ENCODE data around the gene PPIL4.

Gene PPIL4

GRCh38 chr6:149510793-149511512, 34.9 kb downstream of the PPIL4 start:
- H3K4me2 ChIP-seq (ENCODE audit: insufficient read depth, low read length, poor library complexity, severe bottlenecking) = no peak overlapping the region
- no peaks in the 10 kb centered on the region for H3K9me3 ChIP-seq (replicated peaks in 1 of 2; ENCODE audit: control insufficient read depth in 2 of 2, insufficient read depth in 1 of 2, low read depth in 1 of 2, low read length in 2 of 2)
- no peak overlapping the region for H3K27ac ChIP-seq (replicated peaks; ENCODE audit: low read length)
- no peak overlapping the region for H2BK12ac ChIP-seq (ENCODE audit: low read length)
- no peaks in the 10 kb centered on the region for H3K4me1 ChIP-seq (ENCODE audit: control insufficient read depth in 2 of 2, insufficient read depth in 1 of 2, low read depth in 1 of 2, low read length in 2 of 2)
- H3K14ac ChIP-seq (ENCODE audit: low read length) = no peak overlapping the region
- no peak overlapping the region for H3K4me3 ChIP-seq (ENCODE audit: low read length in 2 of 2)
- H3K36me3 ChIP-seq (replicated peaks in 1 of 2; ENCODE audit: control insufficient read depth in 2 of 2, insufficient read depth in 2 of 2, low read length in 2 of 2) = peaks cover 3 to 81% of the 10 kb centered on the region in 2 donors
- DNase-seq (ENCODE audit: low spot score) = no peak
- no peak overlapping the region for H3K4ac ChIP-seq (ENCODE audit: low read length)
- H3K9ac ChIP-seq (ENCODE audit: low read depth, low read length, poor library complexity) = no peak overlapping the region
- no peak overlapping the region for H4K8ac ChIP-seq (ENCODE audit: low read depth, low read length)
- H2AK5ac ChIP-seq (ENCODE audit: low read depth, low read length) = no peak overlapping the region
- no peak overlapping the region for H2BK15ac ChIP-seq (ENCODE audit: low read length)
- H3K18ac ChIP-seq (ENCODE audit: low read length) = no peak overlapping the region
- H2AFZ ChIP-seq (ENCODE audit: low read length) = no peak overlapping the region
- no peak overlapping the region for H3K23ac ChIP-seq (ENCODE audit: low read depth, low read length, poor library complexity)
- H2BK5ac ChIP-seq (ENCODE audit: low read length) = no peak overlapping the region
- H3K27me3 ChIP-seq (ENCODE audit: control insufficient read depth in 3 of 3, insufficient read depth in 3 of 3, low read depth in 1 of 3, low read length in 3 of 3) = no peaks in the 10 kb centered on the region
- H3K79me1 ChIP-seq (ENCODE audit: low read depth, low read length) = no peaks in the 10 kb centered on the region
- no peak overlapping the region for H4K91ac ChIP-seq (ENCODE audit: low read depth, low read length, poor library complexity)
- no peak overlapping the region for H2BK120ac ChIP-seq (ENCODE audit: low read depth, low read length)
- WGBS, 2 donors (ENCODE audit: extremely low coverage in 2 of 2, insufficient read length in 2 of 2, insufficient replicate concordance in 1 of 2) = no CpG with 5 or more reads among the region's 4 CpGs

- Histone ChIP-seq H3K36me3 (replicated peaks in 1 of 2; ENCODE audit: control insufficient read depth in 2 of 2, insufficient read depth in 2 of 2, low read length in 2 of 2) (peaks cover 3 to 83% of the 10 kb centered on the region in 2 donors), H3K4me3 (ENCODE audit: low read length in 2 of 2) (no peak overlapping the region), H3K27me3 (ENCODE audit: control insufficient read depth in 3 of 3, insufficient read depth in 3 of 3, low read depth in 1 of 3, low read length in 3 of 3) (no peaks in the 10 kb centered on the region), H3K9ac (ENCODE audit: low read depth, low read length, poor library complexity) (no peak overlapping the region), H2AK5ac (ENCODE audit: low read depth, low read length) (no peak overlapping the region), H3K14ac (ENCODE audit: low read length) (no peak overlapping the region), H3K4me1 (ENCODE audit: control insufficient read depth in 2 of 2, insufficient read depth in 1 of 2, low read depth in 1 of 2, low read length in 2 of 2) (no peaks in the 10 kb centered on the region), H2AFZ (ENCODE audit: low read length) (no peak overlapping the region), H3K9me3 (replicated peaks in 1 of 2; ENCODE audit: control insufficient read depth in 2 of 2, insufficient read depth in 1 of 2, low read depth in 1 of 2, low read length in 2 of 2) (no peaks in the 10 kb centered on the region), H3K4me2 (ENCODE audit: insufficient read depth, low read length, poor library complexity, severe bottlenecking) (no peak overlapping the region), H2BK120ac (ENCODE audit: low read depth, low read length) (no peak overlapping the region), H3K23ac (ENCODE audit: low read depth, low read length, poor library complexity) (no peak overlapping the region), H3K27ac (replicated peaks; ENCODE audit: low read length) (no peak overlapping the region), H4K91ac (ENCODE audit: low read depth, low read length, poor library complexity) (no peak overlapping the region), H2BK15ac (ENCODE audit: low read length) (no peak overlapping the region), H3K79me1 (ENCODE audit: low read depth, low read length) (no peaks in the 10 kb centered on the region), H3K18ac (ENCODE audit: low read length) (no peak overlapping the region), H2BK5ac (ENCODE audit: low read length) (no peak overlapping the region), H4K8ac (ENCODE audit: low read depth, low read length) (no peak overlapping the region), H3K4ac (ENCODE audit: low read length) (no peak overlapping the region), H2BK12ac (ENCODE audit: low read length) (no peak overlapping the region)
- no CpG with 5 or more reads among the region's 3 CpGs for WGBS, 2 donors (ENCODE audit: extremely low coverage in 2 of 2, insufficient read length in 2 of 2, insufficient replicate concordance in 1 of 2)
- DNase-seq (ENCODE audit: low spot score) = no peak
Observed at GRCh38 chr6:149508485-149508884, 37.4 kb downstream of the PPIL4 start.

- H3K4me3 ChIP-seq (ENCODE audit: low read length in 2 of 2) = no peak overlapping the region
- no peaks in the 10 kb centered on the region for H3K27me3 ChIP-seq (ENCODE audit: control insufficient read depth in 3 of 3, insufficient read depth in 3 of 3, low read depth in 1 of 3, low read length in 3 of 3)
- no peak for DNase-seq (ENCODE audit: low spot score)
- H3K9ac ChIP-seq (ENCODE audit: low read depth, low read length, poor library complexity) = no peak overlapping the region
- H2BK12ac ChIP-seq (ENCODE audit: low read length) = no peak overlapping the region
- no peak overlapping the region for H3K14ac ChIP-seq (ENCODE audit: low read length)
- H3K36me3 ChIP-seq (replicated peaks in 1 of 2; ENCODE audit: control insufficient read depth in 2 of 2, insufficient read depth in 2 of 2, low read length in 2 of 2) = peaks cover 0 to 61% of the 10 kb centered on the region in 2 donors
- H3K4ac ChIP-seq (ENCODE audit: low read length) = no peak overlapping the region
- no peak overlapping the region for H3K27ac ChIP-seq (replicated peaks; ENCODE audit: low read length)
- H3K4me2 ChIP-seq (ENCODE audit: insufficient read depth, low read length, poor library complexity, severe bottlenecking) = no peak overlapping the region
- WGBS, 2 donors (ENCODE audit: extremely low coverage in 2 of 2, insufficient read length in 2 of 2, insufficient replicate concordance in 1 of 2) = no CpG with 5 or more reads among the region's 2 CpGs
- H3K23ac ChIP-seq (ENCODE audit: low read depth, low read length, poor library complexity) = no peak overlapping the region
- no peaks in the 10 kb centered on the region for H3K4me1 ChIP-seq (ENCODE audit: control insufficient read depth in 2 of 2, insufficient read depth in 1 of 2, low read depth in 1 of 2, low read length in 2 of 2)
- no peak overlapping the region for H4K91ac ChIP-seq (ENCODE audit: low read depth, low read length, poor library complexity)
- no peaks in the 10 kb centered on the region for H3K79me1 ChIP-seq (ENCODE audit: low read depth, low read length)
- H4K8ac ChIP-seq (ENCODE audit: low read depth, low read length) = no peak overlapping the region
- H2BK120ac ChIP-seq (ENCODE audit: low read depth, low read length) = no peak overlapping the region
- H3K18ac ChIP-seq (ENCODE audit: low read length) = no peak overlapping the region
- H2BK5ac ChIP-seq (ENCODE audit: low read length) = no peak overlapping the region
- no peak overlapping the region for H2BK15ac ChIP-seq (ENCODE audit: low read length)
- no peaks in the 10 kb centered on the region for H3K9me3 ChIP-seq (replicated peaks in 1 of 2; ENCODE audit: control insufficient read depth in 2 of 2, insufficient read depth in 1 of 2, low read depth in 1 of 2, low read length in 2 of 2)
- no peak overlapping the region for H2AFZ ChIP-seq (ENCODE audit: low read length)
- H2AK5ac ChIP-seq (ENCODE audit: low read depth, low read length) = no peak overlapping the region
Observed at GRCh38 chr6:149503872-149504271, 42.0 kb downstream of the PPIL4 start.

GRCh38 chr6:149503276-149503675, 42.6 kb downstream of the PPIL4 start:
- H2AFZ ChIP-seq (ENCODE audit: low read length) = no peak overlapping the region
- H2BK120ac ChIP-seq (ENCODE audit: low read depth, low read length) = no peak overlapping the region
- no peak overlapping the region for H2BK12ac ChIP-seq (ENCODE audit: low read length)
- H3K14ac ChIP-seq (ENCODE audit: low read length) = no peak overlapping the region
- no peaks in the 10 kb centered on the region for H3K4me1 ChIP-seq (ENCODE audit: control insufficient read depth in 2 of 2, insufficient read depth in 1 of 2, low read depth in 1 of 2, low read length in 2 of 2)
- DNase-seq (ENCODE audit: low spot score) = no peak
- no peaks in the 10 kb centered on the region for H3K9me3 ChIP-seq (replicated peaks in 1 of 2; ENCODE audit: control insufficient read depth in 2 of 2, insufficient read depth in 1 of 2, low read depth in 1 of 2, low read length in 2 of 2)
- no peak overlapping the region for H2AK5ac ChIP-seq (ENCODE audit: low read depth, low read length)
- no peak overlapping the region for H3K4me2 ChIP-seq (ENCODE audit: insufficient read depth, low read length, poor library complexity, severe bottlenecking)
- H3K23ac ChIP-seq (ENCODE audit: low read depth, low read length, poor library complexity) = no peak overlapping the region
- H3K27me3 ChIP-seq (ENCODE audit: control insufficient read depth in 3 of 3, insufficient read depth in 3 of 3, low read depth in 1 of 3, low read length in 3 of 3) = no peaks in the 10 kb centered on the region
- no peak overlapping the region for H4K8ac ChIP-seq (ENCODE audit: low read depth, low read length)
- H2BK15ac ChIP-seq (ENCODE audit: low read length) = no peak overlapping the region
- H3K36me3 ChIP-seq (replicated peaks in 1 of 2; ENCODE audit: control insufficient read depth in 2 of 2, insufficient read depth in 2 of 2, low read length in 2 of 2) = peaks cover 0 to 56% of the 10 kb centered on the region in 2 donors
- H4K91ac ChIP-seq (ENCODE audit: low read depth, low read length, poor library complexity) = no peak overlapping the region
- H3K9ac ChIP-seq (ENCODE audit: low read depth, low read length, poor library complexity) = no peak overlapping the region
- no peaks in the 10 kb centered on the region for H3K79me1 ChIP-seq (ENCODE audit: low read depth, low read length)
- H3K18ac ChIP-seq (ENCODE audit: low read length) = no peak overlapping the region
- no peak overlapping the region for H3K4me3 ChIP-seq (ENCODE audit: low read length in 2 of 2)
- H3K4ac ChIP-seq (ENCODE audit: low read length) = no peak overlapping the region
- no CpG with 5 or more reads among the region's 2 CpGs for WGBS, 2 donors (ENCODE audit: extremely low coverage in 2 of 2, insufficient read length in 2 of 2, insufficient replicate concordance in 1 of 2)
- H2BK5ac ChIP-seq (ENCODE audit: low read length) = no peak overlapping the region
- no peak overlapping the region for H3K27ac ChIP-seq (replicated peaks; ENCODE audit: low read length)
